Mesendoderm (in vitro differentiated cells): ENCODE measurements around the gene PCGF2.

Source experiments
- DNase-seq: peaks from one replicate; pipeline ENCODE4 v3.0.0; 2013
- H2AK5ac ChIP-seq: 2 replicates; pipeline ENCODE4 v1.6.1; 2013; ENCODE audit warnings: low read length, inconsistent platforms
- H2BK120ac ChIP-seq: 2 replicates; pipeline ENCODE4 v1.6.1; 2013; ENCODE audit warnings: low read depth, mild to moderate bottlenecking, low read length, moderate library complexity, mixed read lengths
- H2BK15ac ChIP-seq: replicated peaks from 2 replicates; pipeline ENCODE4 v1.6.1; 2013; ENCODE audit warnings: low read depth, mild to moderate bottlenecking, moderate library complexity
- H2BK5ac ChIP-seq: 2 replicates; pipeline ENCODE4 v1.6.1; 2013; ENCODE audit warnings: low read length, inconsistent platforms
- H3K18ac ChIP-seq: 2 replicates; pipeline ENCODE4 v1.6.1; 2013; ENCODE audit warnings: mild to moderate bottlenecking, low read length, mixed read lengths
- H3K23ac ChIP-seq: one replicate; pipeline ENCODE4 v1.6.1; 2013; ENCODE audit warnings: low read length
- H3K27ac ChIP-seq: 2 replicates; pipeline ENCODE4 v1.5.1; 2013; ENCODE audit warnings: low read depth, mild to moderate bottlenecking, inconsistent platforms, low read length, moderate library complexity
- H3K27me3 ChIP-seq: 2 replicates; pipeline ENCODE4 v1.6.1; 2013; ENCODE audit warnings: low read length, control low read depth, mild to moderate bottlenecking, inconsistent platforms; ENCODE audit not compliant: insufficient read depth, poor library complexity
- H3K36me3 ChIP-seq: 2 replicates; pipeline ENCODE4 v1.6.1; 2013; ENCODE audit warnings: low read length, inconsistent platforms; ENCODE audit not compliant: control insufficient read depth, insufficient read depth
- H3K4ac ChIP-seq: one replicate; pipeline ENCODE4 v1.6.1; 2013; ENCODE audit warnings: low read depth, mild to moderate bottlenecking, low read length, moderate library complexity
- H3K4me1 ChIP-seq: 2 replicates; pipeline ENCODE4 v1.6.1; 2013; ENCODE audit warnings: low read depth, low read length, inconsistent platforms; ENCODE audit not compliant: control insufficient read depth
- H3K4me2 ChIP-seq: 2 replicates; pipeline ENCODE4 v1.6.1; 2013; ENCODE audit warnings: low read length
- H3K4me3 ChIP-seq: 2 replicates; pipeline ENCODE4 v1.5.1; 2013; ENCODE audit warnings: mild to moderate bottlenecking, low read length
- H3K56ac ChIP-seq: one replicate; pipeline ENCODE4 v1.6.1; 2013; ENCODE audit warnings: low read length
- H3K79me1 ChIP-seq: 2 replicates; pipeline ENCODE4 v1.6.1; 2013; ENCODE audit warnings: low read length, inconsistent platforms
- H3K79me2 ChIP-seq: 2 replicates; pipeline ENCODE4 v1.6.1; 2013; ENCODE audit warnings: mild to moderate bottlenecking, low read length; ENCODE audit not compliant: control insufficient read depth, insufficient read depth
- H3K9ac ChIP-seq: 2 replicates; pipeline ENCODE4 v1.6.1; 2013; ENCODE audit warnings: low read length, inconsistent platforms
- H4K5ac ChIP-seq: one replicate; pipeline ENCODE4 v1.6.1; 2013; ENCODE audit warnings: low read length
- H4K8ac ChIP-seq: one replicate; pipeline ENCODE4 v1.6.1; 2013; ENCODE audit warnings: low read depth, mild to moderate bottlenecking, control low read depth, low read length, moderate library complexity
- WGBS: extraction: QIAGEN DNeasy Blood & Tissue Kit; methylation state at CpG from one replicate; pipeline ENCODE4 v1.1.7; 2013; ENCODE audit warnings: low lambda C conversion rate, missing lambda C conversion rate; ENCODE audit not compliant: insufficient coverage; ENCODE audit errors: extremely low coverage; 5-methylcytosine and 5-hydroxymethylcytosine counted together

The PCGF2 gene

GRCh38 chr17:38779965-38780752 is 32.0 kb upstream of the PCGF2 start:
- Histone ChIP-seq H3K27me3 (no peaks in the 10 kb centered on the region), H3K18ac (no peak overlapping the region), H2BK120ac (no peak overlapping the region), H3K4me2 (no peak overlapping the region), H4K8ac (no peak overlapping the region), H2BK5ac (no peak overlapping the region), H3K56ac (no peak overlapping the region), H3K23ac (no peak overlapping the region), H3K79me2 (no peaks in the 10 kb centered on the region), H4K5ac (no peak overlapping the region), H2AK5ac (no peak overlapping the region), H3K27ac (no peak overlapping the region), H3K9ac (no peak overlapping the region), H3K4me3 (no peak overlapping the region), H3K79me1 (no peaks in the 10 kb centered on the region), H3K4me1 (no peaks in the 10 kb centered on the region), H3K4ac (no peak overlapping the region), H2BK15ac (no peak overlapping the region), H3K36me3 (peaks cover 28% of the 10 kb centered on the region)
- DNase-seq: no peak
- WGBS: no CpG with 5 or more reads among the region's 23 CpGs

- H3K18ac ChIP-seq: no peak overlapping the region
- no peak overlapping the region for H2AK5ac ChIP-seq
- no peaks in the 10 kb centered on the region for H3K27me3 ChIP-seq
- H3K27ac ChIP-seq: no peak overlapping the region
- H3K4me2 ChIP-seq: no peak overlapping the region
- no peaks in the 10 kb centered on the region for H3K79me2 ChIP-seq
- H3K56ac ChIP-seq: no peak overlapping the region
- H3K9ac ChIP-seq: no peak overlapping the region
- DNase-seq: no peak
- H3K23ac ChIP-seq: no peak overlapping the region
- no peak overlapping the region for H4K8ac ChIP-seq
- H3K4me1 ChIP-seq: no peaks in the 10 kb centered on the region
- no peak overlapping the region for H2BK120ac ChIP-seq
- no peaks in the 10 kb centered on the region for H3K79me1 ChIP-seq
- H3K36me3 ChIP-seq: peaks cover 25% of the 10 kb centered on the region
- WGBS: no CpG with 5 or more reads among the region's 7 CpGs
- no peak overlapping the region for H2BK5ac ChIP-seq
- no peak overlapping the region for H4K5ac ChIP-seq
- H2BK15ac ChIP-seq: no peak overlapping the region
- no peak overlapping the region for H3K4ac ChIP-seq
- H3K4me3 ChIP-seq: no peak overlapping the region
Measured at GRCh38 chr17:38777641-38778250, 29.6 kb upstream of the PCGF2 start.

- Histone ChIP-seq H2BK5ac (no peak overlapping the region), H3K79me1 (no peaks in the 10 kb centered on the region), H3K18ac (no peak overlapping the region), H3K4me2 (no peak overlapping the region), H3K4me3 (no peak overlapping the region), H3K23ac (no peak overlapping the region), H3K56ac (no peak overlapping the region), H2BK120ac (no peak overlapping the region), H3K4ac (no peak overlapping the region), H3K4me1 (no peaks in the 10 kb centered on the region), H3K79me2 (no peaks in the 10 kb centered on the region), H3K9ac (no peak overlapping the region), H3K27me3 (no peaks in the 10 kb centered on the region), H4K5ac (no peak overlapping the region), H3K27ac (no peak overlapping the region), H2BK15ac (no peak overlapping the region), H4K8ac (no peak overlapping the region), H3K36me3 (peaks cover 14% of the 10 kb centered on the region), H2AK5ac (no peak overlapping the region)
- no peak for DNase-seq
Measured at GRCh38 chr17:38773258-38773657, 25.1 kb upstream of the PCGF2 start.

- Histone ChIP-seq H3K4me1 (no peaks in the 10 kb centered on the region), H2AK5ac (no peak overlapping the region), H3K56ac (no peak overlapping the region), H3K4ac (no peak overlapping the region), H2BK5ac (no peak overlapping the region), H4K8ac (no peak overlapping the region), H2BK15ac (no peak overlapping the region), H3K27ac (no peak overlapping the region), H2BK120ac (no peak overlapping the region), H3K4me2 (no peak overlapping the region), H3K79me1 (no peaks in the 10 kb centered on the region), H3K36me3 (peaks cover 11% of the 10 kb centered on the region), H4K5ac (no peak overlapping the region), H3K79me2 (no peaks in the 10 kb centered on the region), H3K4me3 (no peak overlapping the region), H3K27me3 (no peaks in the 10 kb centered on the region), H3K23ac (no peak overlapping the region), H3K18ac (no peak overlapping the region), H3K9ac (no peak overlapping the region)
- no CpG with 5 or more reads among the region's 6 CpGs for WGBS
- no peak for DNase-seq
Measured at GRCh38 chr17:38768417-38768816, 20.3 kb upstream of the PCGF2 start.

GRCh38 chr17:38766341-38766740 is 18.2 kb upstream of the PCGF2 start:
- WGBS: no CpG with 5 or more reads among the region's 5 CpGs
- H3K56ac ChIP-seq: no peak overlapping the region
- H3K79me1 ChIP-seq: no peaks in the 10 kb centered on the region
- no peaks in the 10 kb centered on the region for H3K27me3 ChIP-seq
- no peak overlapping the region for H2BK120ac ChIP-seq
- H3K18ac ChIP-seq: no peak overlapping the region
- peaks cover 13% of the 10 kb centered on the region for H3K36me3 ChIP-seq
- H2BK15ac ChIP-seq: no peak overlapping the region
- H3K9ac ChIP-seq: no peak overlapping the region
- H3K4me1 ChIP-seq: no peaks in the 10 kb centered on the region
- H3K23ac ChIP-seq: no peak overlapping the region
- H3K4me3 ChIP-seq: no peak overlapping the region
- no peak overlapping the region for H2AK5ac ChIP-seq
- H3K4ac ChIP-seq: no peak overlapping the region
- H4K8ac ChIP-seq: no peak overlapping the region
- no peak overlapping the region for H3K4me2 ChIP-seq
- no peaks in the 10 kb centered on the region for H3K79me2 ChIP-seq
- no peak overlapping the region for H3K27ac ChIP-seq
- DNase-seq: no peak
- H4K5ac ChIP-seq: no peak overlapping the region
- H2BK5ac ChIP-seq: no peak overlapping the region

GRCh38 chr17:38762231-38762630 is 14.1 kb upstream of the PCGF2 start:
- Histone ChIP-seq H3K56ac (no peak overlapping the region), H3K27ac (no peak overlapping the region), H3K18ac (no peak overlapping the region), H3K9ac (no peak overlapping the region), H3K4me1 (no peaks in the 10 kb centered on the region), H3K4me3 (no peak overlapping the region), H2BK15ac (no peak overlapping the region), H3K4me2 (no peak overlapping the region), H3K23ac (no peak overlapping the region), H2AK5ac (no peak overlapping the region), H2BK120ac (no peak overlapping the region), H4K5ac (no peak overlapping the region), H2BK5ac (no peak overlapping the region), H3K4ac (no peak overlapping the region), H3K79me2 (no peaks in the 10 kb centered on the region), H3K27me3 (no peaks in the 10 kb centered on the region), H4K8ac (no peak overlapping the region), H3K79me1 (no peaks in the 10 kb centered on the region), H3K36me3 (peaks cover 13% of the 10 kb centered on the region)
- WGBS: no CpG with 5 or more reads among the region's 3 CpGs
- DNase-seq: no peak
